NOMO-1 treated with dmso at 0.1 percent for 144 hours (cell line): ENCODE results near the gene TDRD12.

Experiments used
- DNase-seq: peaks from one replicate; lab custom pipeline; 2025; ENCODE audit not compliant: unreplicated experiment; lab: John Stamatoyannopoulos, UW

TDRD12 gene

DNA sequence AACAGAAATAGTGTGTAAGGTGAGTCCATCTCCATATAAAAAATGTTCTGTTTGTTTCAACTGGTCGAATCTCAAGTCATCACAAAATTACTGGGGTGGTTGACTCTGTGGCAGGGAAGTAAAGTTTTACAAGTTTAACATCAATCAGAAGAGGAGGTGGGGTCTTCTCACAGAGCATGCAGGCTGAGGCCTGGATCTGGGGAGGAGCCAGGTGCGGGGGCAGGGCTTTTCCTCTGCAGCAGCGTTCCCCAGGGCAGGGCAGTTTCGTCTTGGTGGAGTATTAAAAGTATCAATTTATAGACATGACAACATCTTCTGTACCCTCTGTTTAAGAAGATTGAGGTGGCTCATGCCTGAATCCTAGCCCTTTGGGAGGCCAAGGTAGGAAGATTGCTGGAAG is 81.2 kb downstream of the TDRD12 start:
- DNase-seq, result no peak

DNA sequence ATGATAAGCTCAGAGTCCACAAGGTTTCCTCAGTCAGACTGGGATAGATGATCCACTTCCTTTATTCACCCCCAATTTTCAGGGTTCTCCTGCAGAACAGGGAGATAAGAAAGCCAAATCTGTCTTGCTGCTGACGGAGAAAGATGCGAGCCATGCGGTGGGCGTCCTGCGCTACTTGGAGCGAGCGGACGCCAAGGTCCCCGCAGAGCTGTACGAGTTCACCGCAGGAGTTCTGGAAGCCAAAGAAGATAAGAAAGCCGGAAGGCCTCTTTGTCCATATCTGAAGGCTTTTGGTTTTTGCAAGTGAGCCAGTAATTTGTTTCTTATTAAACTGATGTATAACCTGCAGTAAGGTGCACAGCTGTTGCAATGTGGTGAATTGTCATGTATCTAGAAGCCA is 83.3 kb downstream of the TDRD12 start:
- no peak for DNase-seq

- DNase-seq, result no peak
Measured at GRCh38 chr19:32808236-32808635, 88.7 kb downstream of the TDRD12 start.

- DNase-seq, result no peak
Measured at GRCh38 chr19:32809254-32809653, 89.7 kb downstream of the TDRD12 start.

- DNase-seq, result no peak
Measured at GRCh38 chr19:32809754-32810153, 90.2 kb downstream of the TDRD12 start.

- no peak for DNase-seq
Measured at GRCh38 chr19:32810452-32810851, 90.9 kb downstream of the TDRD12 start.

DNA sequence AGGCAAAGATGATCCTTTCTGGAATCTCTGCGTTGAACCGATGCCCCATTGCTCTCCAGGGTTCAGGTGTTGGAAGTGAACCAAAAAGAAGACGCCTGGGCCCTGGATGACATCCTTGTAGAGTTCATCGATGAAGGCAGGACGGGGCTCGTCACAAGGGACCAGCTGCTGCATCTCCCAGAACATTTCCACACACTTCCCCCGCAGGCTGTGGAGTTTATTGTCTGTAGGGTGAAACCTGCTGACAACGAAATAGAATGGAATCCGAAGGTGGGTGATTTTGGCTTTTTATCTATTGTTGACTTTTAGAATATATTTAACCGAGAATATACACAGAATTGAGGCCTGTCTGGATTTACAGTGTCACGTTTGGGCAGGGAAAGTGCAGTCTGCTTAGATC is 91.6 kb downstream of the TDRD12 start:
- DNase-seq, result no peak

DNA sequence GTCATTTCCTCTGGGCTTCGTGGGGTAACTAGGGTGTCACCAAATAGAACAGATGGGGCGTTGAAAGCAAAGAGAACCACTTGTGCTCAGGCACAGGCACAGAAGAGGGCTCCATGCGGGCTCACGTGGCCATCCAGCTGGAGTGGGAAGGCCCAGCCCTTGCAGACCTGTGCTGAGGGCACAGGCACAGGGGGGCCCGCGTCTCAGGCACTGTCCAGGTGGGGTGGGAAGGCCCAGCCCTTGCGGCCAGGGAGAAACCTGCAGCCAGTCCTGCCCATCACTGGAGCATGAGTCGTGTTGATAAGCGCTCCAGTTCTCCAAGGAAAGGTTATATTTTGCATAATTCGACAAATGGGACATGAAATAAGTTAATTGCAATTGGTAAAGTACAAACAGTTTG is 92.5 kb downstream of the TDRD12 start:
- DNase-seq, result no peak

- DNase-seq, result no peak
Measured at GRCh38 chr19:32812571-32812970, 93.0 kb downstream of the TDRD12 start.

DNA sequence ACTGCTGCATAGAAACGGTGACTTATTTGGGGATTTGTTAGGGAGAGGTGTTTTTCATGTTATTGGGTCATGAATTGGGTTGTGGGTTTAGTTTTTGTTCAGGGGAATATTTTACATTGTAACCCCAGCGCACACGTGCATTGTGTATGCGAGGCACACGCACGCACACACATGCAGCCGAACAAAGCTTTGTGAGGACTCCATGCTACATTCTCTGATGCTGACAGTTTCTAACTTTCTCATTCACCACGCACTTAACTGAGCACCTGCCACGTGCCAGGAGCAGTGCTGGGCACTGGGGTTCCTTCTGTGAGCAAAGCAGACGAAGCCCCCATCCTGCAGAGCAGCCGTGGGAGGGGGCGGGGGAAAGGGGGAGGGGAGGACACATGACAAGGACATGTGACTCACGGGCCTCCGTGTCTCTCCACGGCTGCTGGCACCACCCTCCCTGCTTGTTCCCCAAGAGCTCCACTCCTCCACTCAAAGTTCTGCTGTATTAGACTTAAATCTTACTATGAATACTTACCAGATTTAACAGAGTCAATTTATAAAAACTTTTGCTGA is 94.4 kb downstream of the TDRD12 start:
- DNase-seq, result no peak

- DNase-seq, result no peak
Measured at GRCh38 chr19:32814624-32815023, 95.1 kb downstream of the TDRD12 start.

GRCh38 chr19:32816555-32817099 is 97.1 kb downstream of the TDRD12 start:
- DNase-seq, result no peak

DNA sequence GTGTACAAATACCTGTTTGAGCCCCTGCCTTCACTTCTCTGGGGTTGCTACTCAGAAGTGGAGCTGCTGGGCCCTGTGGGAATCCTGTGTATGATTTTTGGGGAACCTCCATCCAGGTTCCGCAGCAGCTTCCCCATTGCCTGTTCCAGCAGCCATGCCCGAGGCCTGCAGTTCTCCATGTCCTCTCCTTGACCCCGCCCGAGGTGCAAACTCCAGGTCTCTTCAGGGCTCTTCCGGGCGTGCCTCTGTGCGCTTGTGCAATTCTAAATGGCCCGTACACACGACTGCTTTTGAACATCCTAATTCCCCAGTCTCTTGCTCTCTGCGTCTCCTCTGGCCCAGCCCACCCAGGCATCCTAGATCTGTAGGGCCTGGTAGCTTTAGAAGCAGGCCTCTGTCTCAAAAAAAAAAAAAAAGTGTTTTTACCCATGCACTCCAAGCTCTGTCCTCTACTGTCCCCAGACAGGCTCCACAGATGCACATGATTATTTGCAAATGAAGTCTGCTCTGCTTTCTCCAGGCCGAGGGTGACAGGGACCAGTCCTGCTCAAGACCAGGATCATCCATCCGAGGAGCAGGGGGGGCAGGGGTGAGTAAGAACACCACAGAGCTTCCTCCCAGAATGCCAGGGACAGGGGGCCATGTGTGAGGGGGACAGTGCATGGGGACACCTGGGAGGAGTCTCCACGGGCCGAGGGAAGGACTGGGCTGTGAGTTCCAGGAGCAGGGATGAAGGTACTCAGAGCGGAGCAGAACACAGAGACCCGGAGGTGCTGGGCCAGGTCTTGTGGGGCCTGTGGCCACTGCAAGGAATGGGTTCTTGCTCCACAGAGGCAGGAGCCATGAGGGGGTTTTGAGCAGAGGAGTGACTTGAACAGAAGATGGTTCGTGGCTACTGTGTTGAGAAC is 98.3 kb downstream of the TDRD12 start:
- DNase-seq, result no peak

DNA sequence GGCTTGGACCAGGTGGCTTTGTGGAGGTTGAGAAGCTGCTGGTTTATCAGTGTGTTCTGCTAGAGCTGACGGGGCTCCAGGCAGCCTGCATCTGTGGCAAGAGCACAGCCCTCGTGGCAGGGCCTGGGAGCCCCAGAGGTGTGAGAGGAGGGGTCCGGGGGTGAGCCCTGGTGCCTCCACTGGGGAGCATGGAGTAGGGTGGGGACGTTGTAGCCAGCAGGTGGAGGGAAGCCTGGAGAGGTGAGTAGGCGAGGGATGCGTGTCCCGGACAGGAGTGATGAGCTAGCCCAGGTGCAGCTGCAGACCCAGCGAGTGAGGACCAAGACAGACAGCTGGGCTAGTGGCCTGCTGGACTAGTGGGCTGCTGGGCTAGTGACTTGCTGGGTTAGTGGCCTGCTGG is 99.0 kb downstream of the TDRD12 start:
- DNase-seq, result no peak

- no peak for DNase-seq
Measured at GRCh38 chr19:32819419-32820400, 100.1 kb downstream of the TDRD12 start.

DNA sequence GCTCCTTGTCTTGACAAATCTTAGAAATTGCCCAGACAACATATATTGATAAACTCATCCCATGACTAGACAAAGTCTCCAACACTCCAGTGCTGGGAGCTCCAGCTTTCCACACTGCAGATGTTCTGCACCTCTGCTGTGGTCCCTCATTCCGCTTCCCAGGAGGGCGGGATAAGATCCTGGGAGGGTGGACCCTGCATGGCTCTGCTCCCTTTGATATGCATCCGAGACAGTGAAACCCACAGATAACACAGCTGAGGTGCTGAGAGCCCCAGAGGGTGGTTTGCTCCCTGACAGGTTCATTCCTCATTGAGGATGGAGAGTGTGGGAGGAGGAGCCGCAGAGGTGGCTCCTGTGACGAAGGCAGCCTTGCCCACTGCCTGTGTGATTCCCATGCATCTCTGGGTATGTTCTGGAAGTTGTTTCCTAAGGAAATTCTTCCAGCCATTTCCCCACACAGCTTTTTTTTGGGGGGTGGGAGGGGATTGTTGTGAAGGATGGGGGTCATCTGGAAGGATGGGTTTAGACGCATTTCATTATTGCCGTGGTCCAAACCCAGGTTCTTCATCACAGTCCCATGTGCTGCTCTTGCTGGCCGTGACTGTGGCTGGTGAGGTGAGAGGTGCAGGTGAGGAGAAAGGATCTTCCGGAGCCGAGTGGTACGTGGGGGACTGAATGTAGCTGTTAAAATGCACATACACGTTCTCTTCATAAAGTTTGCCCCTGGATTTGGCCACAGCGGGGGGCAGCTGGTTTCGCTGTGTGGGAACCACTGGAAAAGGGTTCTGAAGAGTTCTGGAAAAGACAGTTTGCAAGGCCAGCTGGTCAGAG is 103.6 kb downstream of the TDRD12 start:
- DNase-seq, result no peak

DNA sequence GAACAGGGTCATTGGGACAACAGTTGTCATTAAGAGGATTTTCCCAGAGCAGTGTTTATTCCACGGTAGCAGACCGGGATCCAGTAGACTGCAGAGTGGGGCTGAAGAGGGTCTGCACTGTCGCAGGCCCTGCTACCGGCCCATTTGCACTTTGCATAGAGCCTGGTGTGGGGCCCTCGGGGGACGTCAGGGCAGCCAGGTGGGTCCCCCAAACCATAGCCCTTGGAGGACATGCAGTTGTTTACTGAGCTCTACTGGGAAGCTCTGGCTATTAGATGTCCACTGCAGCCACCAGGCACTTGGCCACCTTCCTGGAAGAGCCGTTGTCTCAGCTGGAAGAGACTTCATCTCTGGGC is 104.2 kb downstream of the TDRD12 start:
- DNase-seq, result no peak

GRCh38 chr19:32824191-32824751 is 104.7 kb downstream of the TDRD12 start:
- DNase-seq, result no peak

GRCh38 chr19:32824916-32825608 is 105.5 kb downstream of the TDRD12 start:
- DNase-seq, result no peak
